ENCODE results near the gene PACRG.

The PACRG gene

DNA sequence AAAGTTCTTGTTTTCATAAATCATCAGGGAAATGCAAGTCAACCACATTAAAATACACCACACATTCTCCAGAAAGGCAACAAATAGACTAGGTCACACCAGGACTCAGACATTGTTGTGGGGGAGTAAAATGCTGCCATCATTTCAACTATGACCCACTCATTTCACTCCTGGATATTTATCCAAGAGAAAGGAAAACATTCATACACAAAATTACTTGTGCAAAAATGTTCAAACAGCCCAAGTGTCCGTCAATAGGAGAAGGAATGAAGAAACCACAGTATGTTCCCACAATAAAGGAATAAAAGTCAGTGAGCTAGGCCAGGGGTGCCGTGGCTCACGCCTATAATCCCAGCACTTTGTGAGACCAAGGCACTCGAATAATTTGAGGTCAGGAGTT is 605.3 kb downstream of the PACRG start:
- no CpG with 5 or more reads among the region's 4 CpGs for WGBS (ENCODE audit: extremely low coverage, insufficient coverage, low lambda C conversion rate)
- H3K18ac ChIP-seq (ENCODE audit: low read length): no peak overlapping the region
- H3K4me2 ChIP-seq (ENCODE audit: low read length): no peak overlapping the region
- H3K56ac ChIP-seq (ENCODE audit: low read length): no peak overlapping the region
- peaks cover 3% of the 10 kb centered on the region for H3K4me1 ChIP-seq (ENCODE audit: control insufficient read depth, low read depth, low read length)
- H3K4ac ChIP-seq (ENCODE audit: low read depth, low read length): no peak overlapping the region
- H3K27me3 ChIP-seq (ENCODE audit: insufficient read depth, low read length, poor library complexity): no peaks in the 10 kb centered on the region
- no peak overlapping the region for H3K4me3 ChIP-seq (ENCODE audit: low read length)
- H3K23ac ChIP-seq (ENCODE audit: low read length): no peak overlapping the region
- H3K9ac ChIP-seq (ENCODE audit: low read length): no peak overlapping the region
- H4K8ac ChIP-seq (ENCODE audit: low read depth, low read length): no peak overlapping the region
- no peak overlapping the region for H4K5ac ChIP-seq (ENCODE audit: low read length)
- H3K79me2 ChIP-seq (ENCODE audit: control insufficient read depth, insufficient read depth, low read length): no peaks in the 10 kb centered on the region
- no peak for DNase-seq
- no peak overlapping the region for H3K27ac ChIP-seq (ENCODE audit: low read depth, low read length)
- no peaks in the 10 kb centered on the region for H3K79me1 ChIP-seq (ENCODE audit: low read length)
- H2AK5ac ChIP-seq (ENCODE audit: low read length): no peak overlapping the region
- H2BK120ac ChIP-seq (ENCODE audit: low read depth, low read length): no peak overlapping the region
- H3K36me3 ChIP-seq (ENCODE audit: control insufficient read depth, insufficient read depth, low read length): no peaks in the 10 kb centered on the region
- no peak overlapping the region for H2BK5ac ChIP-seq (ENCODE audit: low read length)
- H2BK15ac ChIP-seq (replicated peaks; ENCODE audit: low read depth): no peak overlapping the region

DNA sequence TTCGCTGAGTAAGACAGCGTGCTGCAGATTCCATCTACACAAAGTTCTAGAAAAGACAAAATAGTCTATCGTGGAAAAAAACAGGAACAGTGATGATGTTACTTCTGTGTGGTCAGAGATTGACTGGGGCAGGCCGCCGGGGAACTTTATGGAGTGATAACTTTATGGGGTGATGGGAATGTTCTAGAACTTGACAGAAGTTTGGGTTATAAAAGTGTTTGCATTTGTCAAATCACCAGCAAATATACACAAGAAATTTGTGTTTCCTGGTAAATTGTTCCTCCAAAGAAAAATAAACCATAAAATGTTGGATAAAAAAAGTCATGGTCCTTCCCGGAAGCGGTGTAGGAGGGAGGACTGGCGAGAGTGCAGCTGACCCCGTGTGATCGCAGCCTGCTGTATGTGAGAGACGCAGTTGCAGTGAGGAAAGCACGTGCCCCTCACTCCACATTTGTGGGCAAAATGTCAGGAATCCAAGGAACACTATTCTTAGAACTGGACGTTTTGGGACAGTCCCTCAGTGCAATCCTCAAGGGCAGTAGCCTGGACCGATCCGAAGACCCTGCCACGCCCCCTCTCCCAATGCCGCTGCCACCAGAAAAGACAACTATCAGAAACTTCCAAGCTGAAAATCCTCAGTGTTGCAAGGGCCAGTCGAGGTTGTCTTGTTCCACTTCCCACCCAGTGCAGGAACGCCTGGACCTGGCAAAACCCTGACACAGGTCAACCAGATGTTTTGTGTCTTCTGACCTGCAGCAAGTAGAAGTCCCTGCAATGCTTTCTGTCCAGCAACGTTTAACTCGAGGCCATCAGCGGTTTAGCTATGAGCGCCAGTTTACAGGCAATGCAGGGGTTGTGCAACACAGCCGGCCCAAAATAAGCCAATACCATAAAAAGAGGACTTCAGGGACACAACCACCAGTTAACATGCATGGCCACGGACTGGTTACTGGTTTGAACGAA is 606.2 kb downstream of the PACRG start:
- WGBS (ENCODE audit: extremely low coverage, insufficient coverage, low lambda C conversion rate): no CpG with 5 or more reads among the region's 26 CpGs
- Histone ChIP-seq H4K5ac (ENCODE audit: low read length) (no peak overlapping the region), H3K18ac (ENCODE audit: low read length) (no peak overlapping the region), H3K23ac (ENCODE audit: low read length) (no peak overlapping the region), H3K27me3 (ENCODE audit: insufficient read depth, low read length, poor library complexity) (no peaks in the 10 kb centered on the region), H3K9ac (ENCODE audit: low read length) (no peak overlapping the region), H3K4me1 (ENCODE audit: control insufficient read depth, low read depth, low read length) (peaks cover 3% of the 10 kb centered on the region), H2BK15ac (replicated peaks; ENCODE audit: low read depth) (no peak overlapping the region), H3K4ac (ENCODE audit: low read depth, low read length) (no peak overlapping the region), H3K36me3 (ENCODE audit: control insufficient read depth, insufficient read depth, low read length) (no peaks in the 10 kb centered on the region), H2AK5ac (ENCODE audit: low read length) (no peak overlapping the region), H3K56ac (ENCODE audit: low read length) (no peak overlapping the region), H2BK5ac (ENCODE audit: low read length) (no peak overlapping the region), H3K79me1 (ENCODE audit: low read length) (no peaks in the 10 kb centered on the region), H3K79me2 (ENCODE audit: control insufficient read depth, insufficient read depth, low read length) (no peaks in the 10 kb centered on the region), H3K27ac (ENCODE audit: low read depth, low read length) (no peak overlapping the region), H3K4me3 (ENCODE audit: low read length) (no peak overlapping the region), H2BK120ac (ENCODE audit: low read depth, low read length) (no peak overlapping the region), H3K4me2 (ENCODE audit: low read length) (no peak overlapping the region), H4K8ac (ENCODE audit: low read depth, low read length) (no peak overlapping the region)
- DNase-seq: no peak

DNA sequence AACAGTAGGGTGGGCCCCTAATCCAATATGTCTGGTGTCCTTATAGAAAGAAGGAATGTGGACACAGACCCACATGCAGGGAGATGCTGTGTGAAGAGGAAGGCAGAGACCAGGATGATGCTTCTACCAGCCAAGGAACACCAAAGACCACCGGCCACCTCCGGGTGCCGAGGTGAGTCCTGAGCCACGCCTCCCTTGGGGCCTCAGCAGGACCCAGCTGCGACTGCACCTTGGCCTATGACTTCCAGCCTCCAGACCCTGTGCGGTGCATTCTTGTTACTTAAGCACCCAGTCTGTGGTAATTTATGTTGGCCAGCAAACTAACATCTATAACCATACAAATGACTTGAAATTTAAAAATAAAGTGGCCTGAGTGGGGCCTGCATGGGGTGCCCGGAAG is 607.3 kb downstream of the PACRG start:
- Histone ChIP-seq H3K27ac (ENCODE audit: low read depth, low read length) (no peak overlapping the region), H3K9ac (ENCODE audit: low read length) (no peak overlapping the region), H2BK5ac (ENCODE audit: low read length) (no peak overlapping the region), H3K27me3 (ENCODE audit: insufficient read depth, low read length, poor library complexity) (no peaks in the 10 kb centered on the region), H3K4me2 (ENCODE audit: low read length) (no peak overlapping the region), H3K4me3 (ENCODE audit: low read length) (no peak overlapping the region), H3K36me3 (ENCODE audit: control insufficient read depth, insufficient read depth, low read length) (no peaks in the 10 kb centered on the region), H2BK120ac (ENCODE audit: low read depth, low read length) (no peak overlapping the region), H3K56ac (ENCODE audit: low read length) (no peak overlapping the region), H2AK5ac (ENCODE audit: low read length) (no peak overlapping the region), H3K23ac (ENCODE audit: low read length) (no peak overlapping the region), H3K4ac (ENCODE audit: low read depth, low read length) (no peak overlapping the region), H2BK15ac (replicated peaks; ENCODE audit: low read depth) (no peak overlapping the region), H4K8ac (ENCODE audit: low read depth, low read length) (no peak overlapping the region), H3K18ac (ENCODE audit: low read length) (no peak overlapping the region), H4K5ac (ENCODE audit: low read length) (no peak overlapping the region), H3K79me1 (ENCODE audit: low read length) (no peaks in the 10 kb centered on the region), H3K4me1 (ENCODE audit: control insufficient read depth, low read depth, low read length) (peaks cover 3% of the 10 kb centered on the region), H3K79me2 (ENCODE audit: control insufficient read depth, insufficient read depth, low read length) (no peaks in the 10 kb centered on the region)
- WGBS (ENCODE audit: extremely low coverage, insufficient coverage, low lambda C conversion rate): no CpG with 5 or more reads among the region's 7 CpGs
- DNase-seq: no peak

DNA sequence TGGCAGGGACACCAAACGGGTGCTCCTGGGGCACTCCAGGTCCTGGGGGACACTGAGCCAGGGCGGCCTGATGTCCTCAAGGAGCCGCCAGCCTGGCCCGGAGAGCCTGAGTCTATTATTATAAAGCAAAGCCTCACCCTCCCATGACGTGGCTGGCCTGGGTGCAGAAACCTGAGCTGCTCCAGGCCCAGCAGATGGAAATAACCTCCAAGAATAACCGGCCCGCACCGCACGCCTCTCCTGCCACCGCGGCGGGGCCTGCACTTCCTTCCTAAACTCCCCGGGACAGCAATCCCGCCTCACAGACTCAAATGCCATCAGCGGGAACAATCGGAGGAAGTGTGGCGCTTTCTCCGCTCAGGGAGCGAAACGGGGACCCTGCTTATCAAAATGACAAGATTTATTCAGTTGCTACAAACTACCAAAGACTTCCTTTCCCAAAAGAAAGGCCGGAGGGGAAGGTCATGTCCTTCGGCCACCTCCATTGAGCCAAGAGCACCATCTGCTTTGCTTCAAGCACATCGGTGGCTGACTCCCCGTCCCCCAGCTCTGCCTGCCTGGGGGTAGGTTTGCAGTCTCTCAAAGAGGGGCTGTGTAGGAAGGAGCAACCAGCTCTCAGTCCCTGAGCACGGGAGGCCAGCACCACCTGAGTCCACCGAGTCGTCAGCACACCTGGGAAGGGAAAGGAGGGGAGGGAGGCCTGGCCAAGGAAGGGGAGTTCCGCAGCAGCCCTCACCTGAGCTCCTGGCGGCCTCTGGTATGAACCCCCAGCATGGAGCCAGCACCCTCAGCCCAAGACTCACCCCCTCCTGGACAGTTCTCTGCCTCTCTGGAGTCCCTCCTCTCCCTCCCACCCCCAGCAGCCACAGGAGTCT is 608.1 kb downstream of the PACRG start:
- Histone ChIP-seq H3K27me3 (ENCODE audit: insufficient read depth, low read length, poor library complexity) (no peaks in the 10 kb centered on the region), H3K27ac (ENCODE audit: low read depth, low read length) (no peak overlapping the region)
- peak; percentile 41 for DNase-seq

DNA sequence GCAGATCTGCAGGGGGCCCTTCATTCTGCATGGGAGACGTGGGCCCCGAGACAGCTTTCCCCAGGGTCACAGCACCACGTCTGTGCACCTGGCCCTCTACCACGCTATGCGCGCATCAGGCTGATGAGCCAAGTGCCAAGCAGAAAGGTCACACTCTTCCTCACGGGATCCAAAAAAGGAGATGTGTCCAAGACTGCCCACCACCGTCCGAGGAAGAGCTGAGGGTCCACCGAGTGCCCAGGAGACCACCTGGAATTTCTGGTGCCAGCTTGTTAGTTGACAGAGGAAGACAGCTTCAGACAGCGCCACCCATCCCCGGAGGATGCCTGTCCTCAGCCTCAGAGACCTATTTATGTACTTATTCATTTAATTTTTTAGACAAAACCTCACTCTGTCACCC is 609.2 kb downstream of the PACRG start:
- Histone ChIP-seq H2BK15ac (replicated peaks; ENCODE audit: low read depth) (no peak overlapping the region), H4K5ac (ENCODE audit: low read length) (no peak overlapping the region), H3K4me1 (ENCODE audit: control insufficient read depth, low read depth, low read length) (peaks cover 3% of the 10 kb centered on the region), H3K23ac (ENCODE audit: low read length) (no peak overlapping the region), H4K8ac (ENCODE audit: low read depth, low read length) (no peak overlapping the region), H3K27me3 (ENCODE audit: insufficient read depth, low read length, poor library complexity) (no peaks in the 10 kb centered on the region), H3K9ac (ENCODE audit: low read length) (no peak overlapping the region), H3K27ac (ENCODE audit: low read depth, low read length) (no peak overlapping the region), H3K56ac (ENCODE audit: low read length) (no peak overlapping the region), H2BK5ac (ENCODE audit: low read length) (no peak overlapping the region), H2AK5ac (ENCODE audit: low read length) (no peak overlapping the region), H3K4me3 (ENCODE audit: low read length) (no peak overlapping the region), H3K79me1 (ENCODE audit: low read length) (no peaks in the 10 kb centered on the region), H3K4ac (ENCODE audit: low read depth, low read length) (no peak overlapping the region), H3K18ac (ENCODE audit: low read length) (no peak overlapping the region), H3K36me3 (ENCODE audit: control insufficient read depth, insufficient read depth, low read length) (no peaks in the 10 kb centered on the region), H2BK120ac (ENCODE audit: low read depth, low read length) (no peak overlapping the region), H3K79me2 (ENCODE audit: control insufficient read depth, insufficient read depth, low read length) (no peaks in the 10 kb centered on the region), H3K4me2 (ENCODE audit: low read length) (no peak overlapping the region)
- DNase-seq: no peak
- no CpG with 5 or more reads among the region's 12 CpGs for WGBS (ENCODE audit: extremely low coverage, insufficient coverage, low lambda C conversion rate)

More for the DNA sequence above, 608.1 kb downstream of the PACRG start:
- Histone ChIP-seq H3K56ac (ENCODE audit: low read length) (peak overlapping the region; percentile 63), H2AK5ac (ENCODE audit: low read length) (no peak overlapping the region), H3K36me3 (ENCODE audit: control insufficient read depth, insufficient read depth, low read length) (no peaks in the 10 kb centered on the region), H3K18ac (ENCODE audit: low read length) (no peak overlapping the region), H3K79me1 (ENCODE audit: low read length) (no peaks in the 10 kb centered on the region), H2BK5ac (ENCODE audit: low read length) (no peak overlapping the region), H2BK120ac (ENCODE audit: low read depth, low read length) (no peak overlapping the region), H3K4ac (ENCODE audit: low read depth, low read length) (no peak overlapping the region), H3K4me1 (ENCODE audit: control insufficient read depth, low read depth, low read length) (peaks cover 3% of the 10 kb centered on the region), H3K9ac (ENCODE audit: low read length) (peak overlapping the region; percentile 14), H3K4me3 (ENCODE audit: low read length) (no peak overlapping the region), H3K23ac (ENCODE audit: low read length) (no peak overlapping the region), H4K8ac (ENCODE audit: low read depth, low read length) (no peak overlapping the region), H4K5ac (ENCODE audit: low read length) (no peak overlapping the region), H3K4me2 (ENCODE audit: low read length) (no peak overlapping the region), H3K79me2 (ENCODE audit: control insufficient read depth, insufficient read depth, low read length) (no peaks in the 10 kb centered on the region), H2BK15ac (replicated peaks; ENCODE audit: low read depth) (no peak overlapping the region)
- no CpG with 5 or more reads among the region's 29 CpGs for WGBS (ENCODE audit: extremely low coverage, insufficient coverage, low lambda C conversion rate)

All from mesendoderm (in vitro differentiated cells).